ENCODE measurements around the gene GPBP1L1.
"Not testable (repeated sequence)": the region's sequence is repeated elsewhere in the genome, so short reads cannot be mapped to it uniquely, and the experiment has no call there.

GPBP1L1 gene

GRCh38 chr1:45679123-45679522, 7.2 kb downstream of the GPBP1L1 start:
- no peak for DNase-seq (ENCODE audit: low read depth)

DNA sequence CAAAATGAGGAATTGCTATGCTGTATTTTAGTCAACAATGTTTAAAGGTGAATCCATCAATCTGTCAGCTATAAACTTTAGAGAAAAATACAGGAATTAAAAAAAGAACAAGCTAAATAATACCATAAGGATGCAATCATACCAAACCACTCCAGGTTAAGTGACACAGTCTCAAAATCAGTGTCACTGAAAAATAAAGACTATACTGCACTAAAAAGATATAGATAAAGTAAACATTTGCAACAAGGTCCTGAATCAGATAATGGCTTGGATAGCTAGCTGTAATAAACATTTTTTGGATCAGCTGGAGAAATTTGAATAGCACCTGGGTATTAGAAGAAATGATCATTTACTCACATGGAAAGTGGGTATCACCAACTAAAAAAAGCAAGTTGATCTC, 7.8 kb downstream of the GPBP1L1 start:
- DNase-seq (ENCODE audit: low read depth) = no peak

- DNase-seq (ENCODE audit: low read depth) = no peak
Measured at GRCh38 chr1:45677751-45678245, 8.5 kb downstream of the GPBP1L1 start.

GRCh38 chr1:45676553-45676952, 9.8 kb downstream of the GPBP1L1 start:
- not testable (repeated sequence) for DNase-seq (ENCODE audit: low read depth)

GRCh38 chr1:45674478-45674877, 11.9 kb downstream of the GPBP1L1 start:
- DNase-seq (ENCODE audit: low read depth) = no peak

- DNase-seq (ENCODE audit: low read depth) = no peak
Measured at GRCh38 chr1:45673956-45674355, 12.4 kb downstream of the GPBP1L1 start.

DNA sequence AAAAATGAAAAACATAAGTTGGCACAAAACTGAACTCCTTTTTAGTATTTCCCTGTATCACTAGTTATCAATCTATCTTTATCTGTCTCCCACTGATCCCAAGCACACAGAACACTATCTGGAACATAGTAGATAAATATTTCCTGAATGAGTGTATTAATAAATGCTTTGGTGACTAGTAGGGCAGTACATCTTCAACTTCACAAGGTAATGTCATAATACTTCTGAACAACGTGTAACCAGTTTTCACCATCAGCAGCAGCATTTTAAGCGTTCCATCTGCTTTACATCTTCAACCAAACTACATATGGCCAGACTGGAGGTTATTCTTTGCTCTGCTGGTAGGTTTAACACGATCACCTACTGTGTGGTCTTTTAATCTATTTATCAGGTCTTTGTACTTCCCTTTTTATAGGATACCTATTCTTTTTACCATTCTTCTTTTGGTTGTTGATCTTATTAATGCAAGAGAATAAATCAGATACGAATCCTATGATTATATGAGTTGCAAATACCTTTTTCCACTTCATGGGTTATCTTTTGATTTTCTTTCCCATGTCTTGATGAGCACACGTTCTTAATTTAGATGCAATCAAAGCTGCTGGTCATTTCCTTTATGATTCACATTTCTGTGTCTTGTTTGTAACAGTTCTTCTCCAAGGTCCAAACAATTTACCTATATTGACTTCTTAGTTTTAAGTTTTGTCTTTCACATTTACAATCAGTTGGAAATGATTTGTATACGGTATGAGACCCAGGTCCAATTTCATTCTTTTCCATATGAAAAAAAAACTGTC, 16.3 kb downstream of the GPBP1L1 start:
- DNase-seq (ENCODE audit: low read depth) = peak; percentile 46

GRCh38 chr1:45669379-45669778, 17.0 kb downstream of the GPBP1L1 start:
- no peak for DNase-seq (ENCODE audit: low read depth)

DNA sequence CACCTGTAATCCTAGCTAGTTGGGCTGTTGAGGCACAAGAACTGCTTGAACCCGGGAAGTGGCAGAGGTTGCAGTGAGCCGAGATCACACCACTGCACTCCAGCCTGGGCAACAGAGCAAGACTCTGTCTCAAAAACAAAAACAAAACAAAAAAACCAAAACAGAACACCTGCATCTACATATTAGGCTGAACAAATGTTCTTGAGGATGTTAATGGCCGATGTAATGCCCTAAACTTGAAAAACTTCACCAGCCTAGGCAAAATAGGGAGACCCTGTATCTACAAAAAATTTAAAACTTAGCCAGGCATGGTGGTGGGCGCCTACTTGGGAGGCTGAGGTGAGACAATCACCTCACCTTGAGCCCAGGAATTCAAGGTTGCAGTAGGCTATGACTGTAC, 17.8 kb downstream of the GPBP1L1 start:
- DNase-seq (ENCODE audit: low read depth) = no peak

GRCh38 chr1:45667321-45668111, 18.8 kb downstream of the GPBP1L1 start:
- no peak for DNase-seq (ENCODE audit: low read depth)

- DNase-seq (ENCODE audit: low read depth) = no peak
Measured at GRCh38 chr1:45666836-45667235, 19.5 kb downstream of the GPBP1L1 start.

GRCh38 chr1:45660336-45660735, 26.0 kb downstream of the GPBP1L1 start:
- DNase-seq (ENCODE audit: low read depth) = no peak

- DNase-seq (ENCODE audit: low read depth) = no peak
Measured at GRCh38 chr1:45659222-45659621, 27.1 kb downstream of the GPBP1L1 start.

GRCh38 chr1:45658171-45658570, 28.2 kb downstream of the GPBP1L1 start:
- DNase-seq (ENCODE audit: low read depth) = no peak

GRCh38 chr1:45656573-45657226, 29.6 kb downstream of the GPBP1L1 start:
- no peak for DNase-seq (ENCODE audit: low read depth)

DNA sequence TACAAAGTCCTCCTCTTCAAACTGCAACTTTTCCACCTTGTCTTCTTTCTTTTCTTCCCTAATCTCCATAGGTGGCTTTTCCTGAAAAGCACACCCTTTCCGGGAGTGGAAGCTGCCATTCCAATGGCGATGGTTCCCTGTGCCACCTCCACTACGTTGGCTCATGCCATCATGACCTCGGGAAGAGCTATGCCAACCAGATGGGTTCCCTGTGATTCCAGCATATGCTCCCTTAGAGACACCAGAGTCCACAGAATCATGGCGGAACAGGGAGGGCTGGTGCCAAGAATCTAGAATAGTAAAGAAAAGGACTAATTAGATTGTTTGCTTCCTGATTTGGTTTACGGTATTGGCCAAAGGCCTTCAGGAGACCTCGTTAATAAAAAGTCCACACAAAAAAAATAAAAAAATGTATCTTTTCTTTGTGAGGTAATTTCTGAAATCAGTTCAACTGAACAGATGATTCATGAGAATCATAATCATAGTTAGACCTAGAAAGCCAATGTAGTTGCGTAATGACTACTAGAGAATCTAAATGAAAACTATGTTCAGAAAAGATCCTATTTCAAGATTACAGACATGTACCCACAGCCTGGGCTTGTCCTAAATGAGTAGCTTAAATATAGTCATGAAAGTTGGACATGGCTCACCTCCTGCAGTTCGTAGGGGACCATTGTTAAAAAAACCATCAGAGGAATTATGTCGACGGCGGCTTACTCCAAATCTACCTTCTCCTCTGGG, 31.6 kb downstream of the GPBP1L1 start:
- DNase-seq (ENCODE audit: low read depth) = no peak

GRCh38 chr1:45647248-45648021, 38.9 kb downstream of the GPBP1L1 start:
- no peak for DNase-seq (ENCODE audit: low read depth)

GRCh38 chr1:45644661-45645060, 41.7 kb downstream of the GPBP1L1 start:
- DNase-seq (ENCODE audit: low read depth) = no peak

DNA sequence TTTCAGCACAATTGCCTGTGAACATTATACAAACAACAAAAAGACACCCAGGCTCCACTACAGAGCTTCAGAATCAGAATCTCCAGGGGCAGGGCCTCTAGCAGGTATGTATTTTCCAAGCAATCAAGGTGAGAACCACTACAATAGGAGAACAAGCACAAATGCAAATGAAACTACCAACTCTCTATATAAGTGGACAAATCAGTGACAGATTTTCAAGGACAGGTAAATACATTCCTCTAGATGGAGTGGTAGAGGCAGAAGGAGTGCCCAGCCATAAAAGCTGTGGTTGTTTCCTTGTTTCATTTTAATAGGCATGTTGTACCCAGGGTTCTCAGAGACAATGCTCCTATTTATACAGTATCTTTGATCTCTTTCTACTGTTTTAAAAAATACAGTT, 42.4 kb downstream of the GPBP1L1 start:
- DNase-seq (ENCODE audit: low read depth) = no peak

DNA sequence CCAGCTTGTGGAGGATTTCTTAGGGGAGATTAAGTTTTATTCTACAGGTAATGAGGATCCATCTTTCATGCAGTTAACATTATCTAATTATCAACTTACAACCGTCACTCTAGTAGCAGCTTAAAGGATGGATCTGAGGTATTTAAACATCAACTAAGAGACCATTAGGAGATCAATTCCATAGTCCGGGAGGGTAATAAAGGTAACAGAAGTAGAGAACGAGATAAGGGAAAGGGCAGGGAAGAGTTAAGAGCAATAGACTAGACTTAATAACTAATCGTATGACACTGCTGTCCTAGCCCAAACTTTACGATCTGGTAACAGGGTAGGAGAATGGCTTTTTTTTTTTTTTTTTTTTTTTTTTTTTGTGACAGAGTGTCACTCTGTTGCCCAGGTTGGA, 43.0 kb downstream of the GPBP1L1 start:
- DNase-seq (ENCODE audit: low read depth) = no peak

- no peak for DNase-seq (ENCODE audit: low read depth)
Measured at GRCh38 chr1:45640293-45640692, 46.0 kb downstream of the GPBP1L1 start.
